Neural cell (in vitro differentiated cells): Measurements from ENCODE around the gene IRF9.

Source experiments
- EP300 ChIP-seq: fragments of 450-650 bp; conservative IDR thresholded peaks from 2 replicates; pipeline ENCODE4 v1.6.1; 2014; ENCODE audit warnings: antibody characterized with exemption, mild to moderate bottlenecking, moderate library complexity; ENCODE audit not compliant: poor library complexity, severe bottlenecking
- EZH2 ChIP-seq: fragments of 200-600, 300-800 bp; shearing (Covaris generic), sonication (generic); IDR thresholded peaks from 2 replicates; pipeline ENCODE4 v1.6.1; 2014; ENCODE audit warnings: antibody characterized with exemption, low read length, borderline replicate concordance, mild to moderate bottlenecking; ENCODE audit not compliant: insufficient read depth, poor library complexity, severe bottlenecking
- MXI1 ChIP-seq: fragments of 450-650 bp; conservative IDR thresholded peaks from 2 replicates; pipeline ENCODE4 v1.6.1; 2014; ENCODE audit warnings: antibody characterized with exemption, mild to moderate bottlenecking; ENCODE audit not compliant: poor library complexity, severe bottlenecking
- POLR2AphosphoS5 ChIP-seq: IDR thresholded peaks from 2 replicates; pipeline ENCODE4 v1.6.1; 2012
- RAD21 ChIP-seq: fragments of 450-650 bp; conservative IDR thresholded peaks from 2 replicates; pipeline ENCODE4 v1.6.1; 2014; ENCODE audit warnings: antibody characterized with exemption, mild to moderate bottlenecking, moderate library complexity
- SMC3 ChIP-seq: fragments of 450-650 bp; conservative IDR thresholded peaks from 2 replicates; pipeline ENCODE4 v1.6.1; 2014; ENCODE audit warnings: antibody characterized with exemption, mild to moderate bottlenecking, moderate library complexity; ENCODE audit not compliant: poor library complexity
- TAF1 ChIP-seq: IDR thresholded peaks from 2 replicates; pipeline ENCODE4 v1.6.1; 2012; ENCODE audit warnings: low read depth
- TF ChIP-seq, protein P1 (sequence below): fragments of 450-650 bp; IDR thresholded peaks from 2 replicates; pipeline ENCODE4 v1.5.1; 2014; ENCODE audit warnings: antibody characterized with exemption, mild to moderate bottlenecking, moderate library complexity; ENCODE audit not compliant: poor library complexity, severe bottlenecking
- TF ChIP-seq, protein P2 (sequence below): IDR thresholded peaks from 2 replicates; pipeline ENCODE4 v1.6.1; 2012; ENCODE audit warnings: borderline replicate concordance

- TF ChIP-seq POLR2AphosphoS5 (no peak), MXI1 (no peak), EZH2 (no peak), RAD21 (no peak), TAF1 (no peak), SMC3 (no peak), EP300 (no peak)
- TF ChIP-seq, protein P1, sequence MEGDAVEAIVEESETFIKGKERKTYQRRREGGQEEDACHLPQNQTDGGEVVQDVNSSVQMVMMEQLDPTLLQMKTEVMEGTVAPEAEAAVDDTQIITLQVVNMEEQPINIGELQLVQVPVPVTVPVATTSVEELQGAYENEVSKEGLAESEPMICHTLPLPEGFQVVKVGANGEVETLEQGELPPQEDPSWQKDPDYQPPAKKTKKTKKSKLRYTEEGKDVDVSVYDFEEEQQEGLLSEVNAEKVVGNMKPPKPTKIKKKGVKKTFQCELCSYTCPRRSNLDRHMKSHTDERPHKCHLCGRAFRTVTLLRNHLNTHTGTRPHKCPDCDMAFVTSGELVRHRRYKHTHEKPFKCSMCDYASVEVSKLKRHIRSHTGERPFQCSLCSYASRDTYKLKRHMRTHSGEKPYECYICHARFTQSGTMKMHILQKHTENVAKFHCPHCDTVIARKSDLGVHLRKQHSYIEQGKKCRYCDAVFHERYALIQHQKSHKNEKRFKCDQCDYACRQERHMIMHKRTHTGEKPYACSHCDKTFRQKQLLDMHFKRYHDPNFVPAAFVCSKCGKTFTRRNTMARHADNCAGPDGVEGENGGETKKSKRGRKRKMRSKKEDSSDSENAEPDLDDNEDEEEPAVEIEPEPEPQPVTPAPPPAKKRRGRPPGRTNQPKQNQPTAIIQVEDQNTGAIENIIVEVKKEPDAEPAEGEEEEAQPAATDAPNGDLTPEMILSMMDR = no peak
- TF ChIP-seq, protein P2, sequence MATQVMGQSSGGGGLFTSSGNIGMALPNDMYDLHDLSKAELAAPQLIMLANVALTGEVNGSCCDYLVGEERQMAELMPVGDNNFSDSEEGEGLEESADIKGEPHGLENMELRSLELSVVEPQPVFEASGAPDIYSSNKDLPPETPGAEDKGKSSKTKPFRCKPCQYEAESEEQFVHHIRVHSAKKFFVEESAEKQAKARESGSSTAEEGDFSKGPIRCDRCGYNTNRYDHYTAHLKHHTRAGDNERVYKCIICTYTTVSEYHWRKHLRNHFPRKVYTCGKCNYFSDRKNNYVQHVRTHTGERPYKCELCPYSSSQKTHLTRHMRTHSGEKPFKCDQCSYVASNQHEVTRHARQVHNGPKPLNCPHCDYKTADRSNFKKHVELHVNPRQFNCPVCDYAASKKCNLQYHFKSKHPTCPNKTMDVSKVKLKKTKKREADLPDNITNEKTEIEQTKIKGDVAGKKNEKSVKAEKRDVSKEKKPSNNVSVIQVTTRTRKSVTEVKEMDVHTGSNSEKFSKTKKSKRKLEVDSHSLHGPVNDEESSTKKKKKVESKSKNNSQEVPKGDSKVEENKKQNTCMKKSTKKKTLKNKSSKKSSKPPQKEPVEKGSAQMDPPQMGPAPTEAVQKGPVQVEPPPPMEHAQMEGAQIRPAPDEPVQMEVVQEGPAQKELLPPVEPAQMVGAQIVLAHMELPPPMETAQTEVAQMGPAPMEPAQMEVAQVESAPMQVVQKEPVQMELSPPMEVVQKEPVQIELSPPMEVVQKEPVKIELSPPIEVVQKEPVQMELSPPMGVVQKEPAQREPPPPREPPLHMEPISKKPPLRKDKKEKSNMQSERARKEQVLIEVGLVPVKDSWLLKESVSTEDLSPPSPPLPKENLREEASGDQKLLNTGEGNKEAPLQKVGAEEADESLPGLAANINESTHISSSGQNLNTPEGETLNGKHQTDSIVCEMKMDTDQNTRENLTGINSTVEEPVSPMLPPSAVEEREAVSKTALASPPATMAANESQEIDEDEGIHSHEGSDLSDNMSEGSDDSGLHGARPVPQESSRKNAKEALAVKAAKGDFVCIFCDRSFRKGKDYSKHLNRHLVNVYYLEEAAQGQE = no peak
Observed at GRCh38 chr14:24190416-24190815, 29.4 kb downstream of the IRF9 start.
